HepG2 (cell line): ENCODE measurements around the gene ATOH8. TPM values are rescaled to one million over a fixed set of nuclear protein-coding genes. Genes with fewer than 3 reads are reported as not detected.

Source experiments
- ATAC-seq: fragments of 200-7000 bp; cut with Tn5 transposase; 3 replicates; pipeline ENCODE4 v1.9.1; 2020; ENCODE audit warnings: mild to moderate bottlenecking, moderate library complexity
- BruUV-seq: library from RNA; stranded (reverse); fragments of 400-500 nt; replicated peaks from 2 replicates; lab custom pipeline; 2021; lab: Mats Ljungman, UMichigan
- CTCF ChIA-PET: fragments of 300-600 bp; formaldehyde crosslinking; extraction: SDS; loops from one replicate; lab custom pipeline; 2021; ENCODE audit warnings: low total read pairs, inconsistent platforms, low intra/inter-chr PET ratio; lab: Yijun Ruan, JAX
- POLR2A ChIA-PET: fragments of 350-600 bp; sonication (Branson Sonifier 250); formaldehyde crosslinking; loops from one replicate; lab custom pipeline; 2020; ENCODE audit warnings: antibody characterized with exemption, inconsistent platforms; lab: Yijun Ruan, JAX
- DNase-seq: peaks from one replicate; pipeline ENCODE4 v3.0.0-alpha.2; 2015; ENCODE audit warnings: low spot score
- FAIRE-seq: peaks from 3 replicates; lab custom pipeline; 2011; peaks lifted over from hg19 to GRCh38; lab: Jason Lieb, UNC
- H2AFZ ChIP-seq: one replicate; pipeline ENCODE4 v1.6.1; 2011; ENCODE audit warnings: low read length, inconsistent platforms
- H3K27ac ChIP-seq: fragments of 300-600 bp; 3 replicates; pipeline ENCODE4 v1.8.0; 2011; ENCODE audit warnings: mixed run types, mild to moderate bottlenecking, mixed read lengths, low read length, inconsistent platforms; ENCODE audit not compliant: insufficient read depth; ENCODE audit errors: extremely low read length
- H3K27me3 ChIP-seq, 2 experiments: fragments of 200-600 bp in 1 of 2; 2 replicates in 1 of 2; 3 replicates in 1 of 2; pipeline versions ENCODE4 v1.6.0 to v1.8.0; 2011; ENCODE audit warnings: low read length in 2 of 2, mild to moderate bottlenecking in 2 of 2, moderate library complexity in 2 of 2, inconsistent platforms in 1 of 2; ENCODE audit not compliant: insufficient read depth in 2 of 2, control insufficient read depth in 1 of 2
- H3K36me3 ChIP-seq, 2 experiments: fragments of 200-600 bp in 1 of 2; replicated peaks in 1 of 2; 2 replicates in 1 of 2; 3 replicates in 1 of 2; pipeline versions ENCODE4 v1.5.1 to v1.8.0; 2011; ENCODE audit warnings: low read length in 2 of 2, inconsistent platforms in 1 of 2; ENCODE audit not compliant: insufficient read depth in 2 of 2, control insufficient read depth in 1 of 2
- H3K4me1 ChIP-seq: 2 replicates; pipeline ENCODE4 v1.5.1; 2012; ENCODE audit warnings: low read length, inconsistent platforms; ENCODE audit not compliant: insufficient read depth
- H3K4me2 ChIP-seq: 2 replicates; pipeline ENCODE4 v1.6.0; 2011; ENCODE audit warnings: low read depth, low read length, inconsistent platforms
- H3K4me3 ChIP-seq, 3 experiments: fragments of 200-600 bp in 1 of 3; sonication (generic), shearing (Covaris generic) in 1 of 3; replicated peaks in 1 of 3; 2 replicates each; pipeline ENCODE4 v1.5.1; 2011 to 2016; ENCODE audit warnings: low read length in 3 of 3, inconsistent platforms in 2 of 3, low read depth in 2 of 3, mild to moderate bottlenecking in 2 of 3, control low read depth in 1 of 3, mixed read lengths in 1 of 3; ENCODE audit not compliant: insufficient read depth in 1 of 3
- H3K79me2 ChIP-seq: one replicate; pipeline ENCODE4 v1.6.1; 2011; ENCODE audit warnings: low read length, inconsistent platforms; ENCODE audit not compliant: insufficient read depth
- H3K9ac ChIP-seq: 2 replicates; pipeline ENCODE4 v1.6.0; 2011; ENCODE audit warnings: mild to moderate bottlenecking, low read depth, low read length, inconsistent platforms; ENCODE audit not compliant: insufficient read depth
- H3K9me3 ChIP-seq: 2 replicates; pipeline ENCODE4 v1.5.1; 2012; ENCODE audit warnings: mild to moderate bottlenecking, low read length
- H4K20me1 ChIP-seq: 2 replicates; pipeline ENCODE4 v1.6.0; 2011; ENCODE audit warnings: inconsistent platforms, mild to moderate bottlenecking, low read length, moderate library complexity; ENCODE audit not compliant: insufficient read depth
- DR1 ChIP-seq: sonication (generic); formaldehyde crosslinking; IDR thresholded peaks from 2 replicates; pipeline ENCODE4 v1.8.0; 2021; ENCODE audit warnings: mild to moderate bottlenecking, missing genetic modification reagents, inconsistent platforms
- JARID2 ChIP-seq: sonication (generic); formaldehyde crosslinking; IDR thresholded peaks from 2 replicates; pipeline ENCODE4 v1.8.1; 2023; ENCODE audit warnings: missing genetic modification reagents, inconsistent platforms; ENCODE audit not compliant: insufficient replicate concordance
- NFYB ChIP-seq: sonication (generic); formaldehyde crosslinking; IDR thresholded peaks from 2 replicates; pipeline ENCODE4 v1.4.0; 2020; ENCODE audit warnings: missing genetic modification reagents
- RNF2 ChIP-seq: fragments of 450-650 bp; conservative IDR thresholded peaks from 2 replicates; pipeline ENCODE4 v1.6.1; 2016; ENCODE audit warnings: low read depth
- TGIF2 ChIP-seq: IDR thresholded peaks from 2 replicates; pipeline ENCODE4 v1.6.1; 2016; ENCODE audit warnings: control low read depth, missing compliant biosample characterization
- TOE1 ChIP-seq: sonication (generic); formaldehyde crosslinking; IDR thresholded peaks from 2 replicates; pipeline ENCODE4 v1.4.0; 2020; ENCODE audit warnings: mild to moderate bottlenecking, missing genetic modification reagents
- ZNF558 ChIP-seq: sonication (generic); formaldehyde crosslinking; IDR thresholded peaks from 2 replicates; pipeline ENCODE4 v1.9.0; 2022; ENCODE audit warnings: mild to moderate bottlenecking, missing genetic modification reagents, borderline replicate concordance
- ZNF569 ChIP-seq: sonication (generic); formaldehyde crosslinking; IDR thresholded peaks from 2 replicates; pipeline ENCODE4 v1.5.0; 2020; ENCODE audit warnings: mild to moderate bottlenecking, missing genetic modification reagents, moderate library complexity, borderline replicate concordance
- ZNF792 ChIP-seq: IDR thresholded peaks from 2 replicates; pipeline ENCODE4 v1.6.1; 2016
- in situ Hi-C: cut with HindIII; loops from 2 replicates; pipeline ENCODE4 v1.10.0; 2017; ENCODE audit warnings: low pct_unique_long_range_greater_than_20kb; ENCODE audit not compliant: extremely low pct_ligation_motif_present
- intact Hi-C: fragments of 100-400 bp; cut with micrococcal nuclease; formaldehyde crosslinking; loops from one replicate; pipeline ENCODE4 v1.10.0; 2022; ENCODE audit not compliant: unreplicated experiment
- polyA plus RNA-seq, 8 experiments: library from polyadenylated mRNA; depleted of rRNA in 3 of 8; stranded (reverse) in 7 of 8; unstranded in 1 of 8; fragments of >200 nt; fragmentation: Illumina TruSeq in 4 of 8; extraction: Trizol in 4 of 8; gene quantifications; 2 replicates each; pipeline versions ENCODE4 v1.2.1 to v1.2.3, GENCODE V29; 2011 to 2016; ENCODE audit warnings: low read depth in 4 of 8, missing spikeins in 1 of 8, mixed read lengths in 1 of 8; ENCODE audit not compliant: insufficient read depth in 1 of 8
- total RNA-seq, 5 experiments: library from RNA; depleted of rRNA; stranded (reverse); fragments of >200 nt; fragmentation: Illumina TruSeq; extraction: Trizol; gene quantifications; 2 replicates each; pipeline ENCODE4 v1.2.3, GENCODE V29; 2016; ENCODE audit warnings: low read depth in 1 of 5
- TF ChIP-seq, protein P1 (sequence below): sonication (generic); formaldehyde crosslinking; IDR thresholded peaks from 2 replicates; pipeline ENCODE4 v1.4.0; 2020; ENCODE audit warnings: missing genetic modification reagents, borderline replicate concordance
- TF ChIP-seq, protein P2 (sequence below): sonication (generic); formaldehyde crosslinking; IDR thresholded peaks from 2 replicates; pipeline ENCODE4 v1.4.0; 2020; ENCODE audit warnings: missing genetic modification reagents

The ATOH8 gene
- total and polyA plus RNA-seq, 2 of the 13 experiments (the other 11 are each of a cell fraction or from before 2014, with no cell fraction given) = 0.13 to 0.61 TPM

DNA sequence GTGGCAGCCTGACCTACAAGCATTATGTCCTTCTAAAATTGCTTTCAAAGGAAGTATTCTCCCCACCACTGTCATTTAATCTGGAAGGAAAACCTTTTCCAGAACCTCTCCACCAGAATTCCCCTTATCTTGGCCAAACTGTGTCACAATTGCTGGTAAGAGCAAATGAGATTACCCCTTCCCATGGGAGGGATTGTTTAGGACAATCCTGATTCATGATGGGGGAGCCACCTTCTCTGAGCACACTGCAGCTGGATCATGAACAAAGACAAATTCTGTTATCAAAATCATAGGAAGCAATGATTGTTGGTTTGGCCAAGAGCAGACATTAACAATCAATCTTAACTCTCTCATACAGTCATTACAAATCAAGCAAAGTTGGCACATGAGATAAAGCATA is 18.1 kb upstream of the ATOH8 start:
- no peaks in the 10 kb centered on the region for H3K9me3 ChIP-seq
- ATAC-seq = no peak
- BruUV-seq = no TSS peak
- TF ChIP-seq JARID2 (no peak), TOE1 (CRISPR knock-in tag) (no peak), NFYB (CRISPR knock-in tag) (no peak), DR1 (no peak), RNF2 (no peak), TGIF2 (CRISPR knock-in tag) (no peak), ZNF792 (CRISPR knock-in tag) (no peak), ZNF569 (no peak), ZNF558 (CRISPR knock-in tag) (no peak)
- TF ChIP-seq, protein P1, sequence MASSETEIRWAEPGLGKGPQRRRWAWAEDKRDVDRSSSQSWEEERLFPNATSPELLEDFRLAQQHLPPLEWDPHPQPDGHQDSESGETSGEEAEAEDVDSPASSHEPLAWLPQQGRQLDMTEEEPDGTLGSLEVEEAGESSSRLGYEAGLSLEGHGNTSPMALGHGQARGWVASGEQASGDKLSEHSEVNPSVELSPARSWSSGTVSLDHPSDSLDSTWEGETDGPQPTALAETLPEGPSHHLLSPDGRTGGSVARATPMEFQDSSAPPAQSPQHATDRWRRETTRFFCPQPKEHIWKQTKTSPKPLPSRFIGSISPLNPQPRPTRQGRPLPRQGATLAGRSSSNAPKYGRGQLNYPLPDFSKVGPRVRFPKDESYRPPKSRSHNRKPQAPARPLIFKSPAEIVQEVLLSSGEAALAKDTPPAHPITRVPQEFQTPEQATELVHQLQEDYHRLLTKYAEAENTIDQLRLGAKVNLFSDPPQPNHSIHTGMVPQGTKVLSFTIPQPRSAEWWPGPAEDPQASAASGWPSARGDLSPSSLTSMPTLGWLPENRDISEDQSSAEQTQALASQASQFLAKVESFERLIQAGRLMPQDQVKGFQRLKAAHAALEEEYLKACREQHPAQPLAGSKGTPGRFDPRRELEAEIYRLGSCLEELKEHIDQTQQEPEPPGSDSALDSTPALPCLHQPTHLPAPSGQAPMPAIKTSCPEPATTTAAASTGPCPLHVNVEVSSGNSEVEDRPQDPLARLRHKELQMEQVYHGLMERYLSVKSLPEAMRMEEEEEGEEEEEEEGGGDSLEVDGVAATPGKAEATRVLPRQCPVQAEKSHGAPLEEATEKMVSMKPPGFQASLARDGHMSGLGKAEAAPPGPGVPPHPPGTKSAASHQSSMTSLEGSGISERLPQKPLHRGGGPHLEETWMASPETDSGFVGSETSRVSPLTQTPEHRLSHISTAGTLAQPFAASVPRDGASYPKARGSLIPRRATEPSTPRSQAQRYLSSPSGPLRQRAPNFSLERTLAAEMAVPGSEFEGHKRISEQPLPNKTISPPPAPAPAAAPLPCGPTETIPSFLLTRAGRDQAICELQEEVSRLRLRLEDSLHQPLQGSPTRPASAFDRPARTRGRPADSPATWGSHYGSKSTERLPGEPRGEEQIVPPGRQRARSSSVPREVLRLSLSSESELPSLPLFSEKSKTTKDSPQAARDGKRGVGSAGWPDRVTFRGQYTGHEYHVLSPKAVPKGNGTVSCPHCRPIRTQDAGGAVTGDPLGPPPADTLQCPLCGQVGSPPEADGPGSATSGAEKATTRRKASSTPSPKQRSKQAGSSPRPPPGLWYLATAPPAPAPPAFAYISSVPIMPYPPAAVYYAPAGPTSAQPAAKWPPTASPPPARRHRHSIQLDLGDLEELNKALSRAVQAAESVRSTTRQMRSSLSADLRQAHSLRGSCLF (CRISPR knock-in tag) = no peak
- TF ChIP-seq, protein P2, sequence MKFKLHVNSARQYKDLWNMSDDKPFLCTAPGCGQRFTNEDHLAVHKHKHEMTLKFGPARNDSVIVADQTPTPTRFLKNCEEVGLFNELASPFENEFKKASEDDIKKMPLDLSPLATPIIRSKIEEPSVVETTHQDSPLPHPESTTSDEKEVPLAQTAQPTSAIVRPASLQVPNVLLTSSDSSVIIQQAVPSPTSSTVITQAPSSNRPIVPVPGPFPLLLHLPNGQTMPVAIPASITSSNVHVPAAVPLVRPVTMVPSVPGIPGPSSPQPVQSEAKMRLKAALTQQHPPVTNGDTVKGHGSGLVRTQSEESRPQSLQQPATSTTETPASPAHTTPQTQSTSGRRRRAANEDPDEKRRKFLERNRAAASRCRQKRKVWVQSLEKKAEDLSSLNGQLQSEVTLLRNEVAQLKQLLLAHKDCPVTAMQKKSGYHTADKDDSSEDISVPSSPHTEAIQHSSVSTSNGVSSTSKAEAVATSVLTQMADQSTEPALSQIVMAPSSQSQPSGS = no peak
- TF ChIP-seq, all 625 proteins: peak for 0
- CTCF ChIA-PET = no interaction called here
- no peaks in the 10 kb centered on the region for H4K20me1 ChIP-seq
- no peaks in the 10 kb centered on the region for H3K79me2 ChIP-seq
- H3K4me1 ChIP-seq = peaks cover 15% of the 10 kb centered on the region
- intact Hi-C loops = no loop called here
- H3K4me2 ChIP-seq = no peak overlapping the region
- FAIRE-seq = no peak
- H3K9ac ChIP-seq = no peak overlapping the region
- peaks cover 4 to 31% of the 10 kb centered on the region in 2 experiments; a peak in 3 of 5 replicates for H3K27me3 ChIP-seq
- in situ Hi-C loops = loop anchor here (10.0 kb wide), 1 partner anchor 339 kb away; no protein-coding TSS in a partner anchor
- H3K36me3 ChIP-seq = no peaks in the 10 kb centered on the region
- H2AFZ ChIP-seq = no peak overlapping the region
- H3K27ac ChIP-seq = no peak overlapping the region
- no peak for DNase-seq
- POLR2A ChIA-PET = no interaction called here
- no peak overlapping the region for H3K4me3 ChIP-seq
